NT2/D1 (cell line): ENCODE data around the gene OSBP.

Source experiments
- SUZ12 ChIP-seq: IDR thresholded peaks from 2 replicates; pipeline ENCODE4 v1.6.1; 2011; ENCODE audit not compliant: insufficient read length, insufficient read depth; ENCODE audit errors: extremely low read depth
- YY1 ChIP-seq: IDR thresholded peaks from 2 replicates; pipeline ENCODE4 v1.6.1; 2011; ENCODE audit not compliant: insufficient read length, insufficient read depth
- ZNF274 ChIP-seq: IDR thresholded peaks from 2 replicates; pipeline ENCODE4 v1.6.1; 2011; ENCODE audit warnings: mild to moderate bottlenecking, low read depth, low read length

GRCh38 chr11:59600636-59601035, 14.9 kb downstream of the OSBP start:
- TF ChIP-seq YY1, result no peak
- no peak for TF ChIP-seq ZNF274
- TF ChIP-seq SUZ12, result no peak
